ENCODE results near the gene LYRM4.

Gene LYRM4

DNA sequence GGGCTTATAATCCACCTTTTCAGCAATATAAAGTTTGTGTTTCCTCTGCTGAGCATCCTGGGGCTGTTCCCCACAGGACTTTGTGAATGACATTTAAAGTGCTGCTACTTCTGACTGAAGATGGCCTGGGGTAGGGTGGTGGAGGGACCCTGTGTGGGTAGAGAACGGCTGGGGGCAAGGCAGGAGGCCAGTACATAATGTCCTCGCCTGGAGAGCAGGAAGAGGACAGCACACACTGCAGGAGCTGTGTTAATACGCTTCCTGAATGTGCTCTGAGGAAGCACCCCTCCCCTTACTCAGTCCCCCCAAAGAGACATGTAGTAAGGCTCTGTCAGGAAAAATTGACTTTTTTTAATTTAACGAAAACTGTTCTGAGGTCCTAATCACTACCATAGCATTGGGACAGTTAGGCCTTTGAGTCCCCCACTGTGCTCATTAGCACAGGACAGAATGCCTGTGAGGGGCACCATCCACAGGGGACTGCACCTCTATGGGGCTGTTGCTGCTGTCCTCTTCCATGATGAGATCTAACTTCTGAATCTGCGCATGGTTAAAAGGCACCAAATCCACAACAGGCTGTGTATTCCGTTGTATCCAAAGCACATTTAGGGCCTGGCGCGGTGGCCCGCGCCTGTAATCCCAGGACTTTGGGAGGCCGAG lies 68.5 kb downstream of the LYRM4 start:
- Histone ChIP-seq H3K4me1 (ENCODE audit: control insufficient read depth in 1 of 2, insufficient read depth in 1 of 2, low read depth in 1 of 2, low read length in 1 of 2) (no peaks in the 10 kb centered on the region), H3K27me3 (no peaks in the 10 kb centered on the region), H3K4me3 (ENCODE audit: low read depth in 1 of 2, low read length in 1 of 2) (no peak overlapping the region), H3K9me3 (no peaks in the 10 kb centered on the region), H3K27ac (no peak overlapping the region), H3K36me3 (no peaks in the 10 kb centered on the region)
- TF ChIP-seq, protein P1, sequence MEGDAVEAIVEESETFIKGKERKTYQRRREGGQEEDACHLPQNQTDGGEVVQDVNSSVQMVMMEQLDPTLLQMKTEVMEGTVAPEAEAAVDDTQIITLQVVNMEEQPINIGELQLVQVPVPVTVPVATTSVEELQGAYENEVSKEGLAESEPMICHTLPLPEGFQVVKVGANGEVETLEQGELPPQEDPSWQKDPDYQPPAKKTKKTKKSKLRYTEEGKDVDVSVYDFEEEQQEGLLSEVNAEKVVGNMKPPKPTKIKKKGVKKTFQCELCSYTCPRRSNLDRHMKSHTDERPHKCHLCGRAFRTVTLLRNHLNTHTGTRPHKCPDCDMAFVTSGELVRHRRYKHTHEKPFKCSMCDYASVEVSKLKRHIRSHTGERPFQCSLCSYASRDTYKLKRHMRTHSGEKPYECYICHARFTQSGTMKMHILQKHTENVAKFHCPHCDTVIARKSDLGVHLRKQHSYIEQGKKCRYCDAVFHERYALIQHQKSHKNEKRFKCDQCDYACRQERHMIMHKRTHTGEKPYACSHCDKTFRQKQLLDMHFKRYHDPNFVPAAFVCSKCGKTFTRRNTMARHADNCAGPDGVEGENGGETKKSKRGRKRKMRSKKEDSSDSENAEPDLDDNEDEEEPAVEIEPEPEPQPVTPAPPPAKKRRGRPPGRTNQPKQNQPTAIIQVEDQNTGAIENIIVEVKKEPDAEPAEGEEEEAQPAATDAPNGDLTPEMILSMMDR (IDR thresholded peaks at IDR 0.05): no peak

DNA sequence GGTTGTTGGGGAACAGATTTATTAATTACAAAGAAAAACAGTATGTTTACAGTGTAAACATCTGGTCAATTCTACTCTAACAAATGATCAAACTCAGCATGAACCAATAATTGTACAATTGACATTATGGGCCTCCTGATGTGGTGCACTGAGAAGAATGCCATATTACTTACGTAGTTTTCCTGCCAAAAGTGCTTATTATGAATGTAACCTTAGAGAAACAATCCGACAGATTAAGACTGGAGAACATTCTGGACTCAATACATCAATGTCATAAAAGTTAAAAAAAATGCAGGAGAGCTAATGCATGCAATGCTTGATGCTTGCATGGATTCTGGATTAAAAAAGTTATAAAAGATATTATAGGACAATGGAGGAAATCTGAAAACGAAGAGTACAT lies 69.0 kb downstream of the LYRM4 start:
- no peaks in the 10 kb centered on the region for H3K9me3 ChIP-seq
- no peaks in the 10 kb centered on the region for H3K27me3 ChIP-seq
- H3K4me3 ChIP-seq (ENCODE audit: low read depth in 1 of 2, low read length in 1 of 2): no peak overlapping the region
- H3K36me3 ChIP-seq: no peaks in the 10 kb centered on the region
- TF ChIP-seq, protein P1 (IDR thresholded peaks at IDR 0.05): no peak
- H3K27ac ChIP-seq: no peak overlapping the region
- no peaks in the 10 kb centered on the region for H3K4me1 ChIP-seq (ENCODE audit: control insufficient read depth in 1 of 2, insufficient read depth in 1 of 2, low read depth in 1 of 2, low read length in 1 of 2)

DNA sequence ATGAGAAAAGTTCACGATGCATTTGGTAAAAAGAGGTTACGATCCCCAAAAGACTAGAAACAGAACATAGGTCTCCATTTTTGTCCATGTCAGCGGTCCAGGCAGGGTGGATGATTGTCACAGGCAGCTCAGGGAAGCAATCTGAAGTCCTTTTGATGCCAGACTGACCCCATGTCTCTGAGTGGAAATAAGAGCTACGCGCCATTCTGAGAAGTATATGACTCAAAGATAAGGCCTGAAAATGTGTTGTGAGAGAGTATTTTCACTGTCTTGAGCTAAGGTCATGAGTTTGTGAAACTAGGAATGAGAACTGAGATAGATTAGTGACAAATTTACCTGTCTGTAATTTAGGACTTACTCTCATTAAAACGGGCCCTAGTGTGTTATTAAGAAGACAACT lies 69.5 kb downstream of the LYRM4 start:
- Histone ChIP-seq H3K9me3 (no peaks in the 10 kb centered on the region), H3K27ac (no peak overlapping the region), H3K27me3 (no peaks in the 10 kb centered on the region), H3K4me3 (ENCODE audit: low read depth in 1 of 2, low read length in 1 of 2) (no peak overlapping the region), H3K4me1 (ENCODE audit: control insufficient read depth in 1 of 2, insufficient read depth in 1 of 2, low read depth in 1 of 2, low read length in 1 of 2) (no peaks in the 10 kb centered on the region), H3K36me3 (no peaks in the 10 kb centered on the region)
- TF ChIP-seq, protein P1 (IDR thresholded peaks at IDR 0.05): no peak

DNA sequence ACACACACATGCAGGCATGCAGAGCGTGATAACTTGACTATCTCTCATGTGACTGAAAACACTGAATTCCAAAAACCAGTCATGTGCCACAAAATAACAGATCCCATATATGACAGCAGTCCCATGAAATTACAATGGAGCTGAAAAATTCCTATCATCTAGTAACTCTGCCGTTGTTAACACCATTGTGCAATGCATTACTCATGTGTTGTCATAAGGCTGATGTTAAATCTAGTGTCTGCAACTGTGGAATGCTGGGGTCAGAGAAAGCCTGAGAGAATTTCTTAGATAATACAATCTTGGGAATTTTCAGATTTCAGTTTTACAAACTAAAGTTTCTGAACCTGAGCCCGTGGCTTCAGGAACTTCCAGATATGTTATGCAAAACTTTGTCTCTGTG lies 70.2 kb downstream of the LYRM4 start:
- TF ChIP-seq, protein P1 (IDR thresholded peaks at IDR 0.05): no peak
- Histone ChIP-seq H3K36me3 (no peaks in the 10 kb centered on the region), H3K4me1 (ENCODE audit: control insufficient read depth in 1 of 2, insufficient read depth in 1 of 2, low read depth in 1 of 2, low read length in 1 of 2) (no peaks in the 10 kb centered on the region), H3K4me3 (ENCODE audit: low read depth in 1 of 2, low read length in 1 of 2) (no peak overlapping the region), H3K27ac (no peak overlapping the region), H3K27me3 (no peaks in the 10 kb centered on the region), H3K9me3 (no peaks in the 10 kb centered on the region)

DNA sequence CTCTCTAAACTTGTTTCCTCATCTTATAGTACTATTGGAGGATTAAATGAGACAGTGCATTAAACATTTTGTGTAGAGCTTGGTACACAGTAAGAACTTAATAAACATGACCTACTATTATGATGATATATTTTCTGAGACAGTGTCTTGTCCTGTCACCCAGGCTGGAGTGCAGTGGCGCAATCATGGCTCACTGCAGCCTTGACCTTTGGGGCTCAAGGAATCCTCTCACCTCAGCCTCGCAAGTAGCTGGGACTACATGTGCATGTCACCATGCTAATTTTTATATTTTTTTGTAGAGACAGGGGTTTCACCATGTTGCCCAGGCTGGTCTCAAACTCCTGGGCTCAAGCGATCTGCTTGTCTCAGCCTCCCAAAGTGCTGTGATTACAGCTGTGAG lies 72.1 kb downstream of the LYRM4 start:
- Histone ChIP-seq H3K4me1 (ENCODE audit: control insufficient read depth in 1 of 2, insufficient read depth in 1 of 2, low read depth in 1 of 2, low read length in 1 of 2) (no peaks in the 10 kb centered on the region), H3K27ac (no peak overlapping the region), H3K27me3 (no peaks in the 10 kb centered on the region), H3K9me3 (no peaks in the 10 kb centered on the region), H3K36me3 (no peaks in the 10 kb centered on the region), H3K4me3 (ENCODE audit: low read depth in 1 of 2, low read length in 1 of 2) (no peak overlapping the region)
- TF ChIP-seq, protein P1 (IDR thresholded peaks at IDR 0.05): no peak
